Medulla oblongata (tissue), 1 donor: Measurements from ENCODE around the gene ACTR3C.
A peak's percentile ranks its signal among the peaks of the same experiment; 100 is the strongest.
"Not testable (repeated sequence)": the region's sequence is repeated elsewhere in the genome, so short reads cannot be mapped to it uniquely, and the experiment has no call there.

Source experiments
- DNase-seq: peaks from one replicate; pipeline ENCODE4 v3.0.0-alpha.2; 2015; ENCODE audit errors: extremely low spot score

ACTR3C gene

DNA sequence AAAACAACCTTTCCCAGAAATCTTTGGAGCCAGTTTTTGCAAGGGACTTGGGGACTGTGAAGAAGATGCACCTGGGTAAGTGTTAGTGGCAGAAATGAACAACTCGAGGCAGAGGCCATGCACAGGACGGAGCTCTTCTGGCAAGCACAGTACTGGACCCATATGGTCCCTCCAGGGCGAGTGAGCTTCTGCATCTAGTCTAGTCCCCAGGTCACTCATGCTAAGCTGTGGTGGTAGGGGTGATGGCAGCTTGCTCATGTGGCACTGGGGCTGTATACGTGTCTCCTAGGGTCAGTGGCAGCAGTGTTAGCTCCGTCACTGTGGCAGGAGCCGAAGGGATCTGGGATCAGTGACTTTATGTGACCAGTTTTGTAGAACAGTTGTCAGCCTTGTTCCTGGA, 9.5 kb downstream of the ACTR3C start:
- no peak for DNase-seq

DNA sequence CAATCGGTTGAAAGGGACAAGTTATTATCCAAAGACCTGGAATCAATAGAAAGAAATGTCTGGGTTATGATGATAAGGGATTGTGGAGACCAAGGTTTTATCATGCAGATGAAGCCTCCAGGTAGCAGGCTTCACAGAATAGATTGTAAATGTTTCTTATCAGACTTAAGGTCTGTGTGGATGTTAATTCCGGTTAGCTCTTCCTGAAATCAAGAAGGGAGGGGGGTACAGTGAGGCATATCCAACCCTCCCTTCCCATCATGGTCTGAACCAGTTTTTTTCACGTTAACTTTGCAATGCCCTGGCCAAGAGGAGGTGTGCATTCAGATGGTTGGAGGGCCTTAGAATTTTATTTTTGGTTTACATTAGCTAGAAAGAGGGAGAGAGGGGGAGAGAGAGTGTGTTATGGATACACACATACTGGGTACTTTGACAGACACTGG, 10.0 kb downstream of the ACTR3C start:
- DNase-seq: no peak

DNA sequence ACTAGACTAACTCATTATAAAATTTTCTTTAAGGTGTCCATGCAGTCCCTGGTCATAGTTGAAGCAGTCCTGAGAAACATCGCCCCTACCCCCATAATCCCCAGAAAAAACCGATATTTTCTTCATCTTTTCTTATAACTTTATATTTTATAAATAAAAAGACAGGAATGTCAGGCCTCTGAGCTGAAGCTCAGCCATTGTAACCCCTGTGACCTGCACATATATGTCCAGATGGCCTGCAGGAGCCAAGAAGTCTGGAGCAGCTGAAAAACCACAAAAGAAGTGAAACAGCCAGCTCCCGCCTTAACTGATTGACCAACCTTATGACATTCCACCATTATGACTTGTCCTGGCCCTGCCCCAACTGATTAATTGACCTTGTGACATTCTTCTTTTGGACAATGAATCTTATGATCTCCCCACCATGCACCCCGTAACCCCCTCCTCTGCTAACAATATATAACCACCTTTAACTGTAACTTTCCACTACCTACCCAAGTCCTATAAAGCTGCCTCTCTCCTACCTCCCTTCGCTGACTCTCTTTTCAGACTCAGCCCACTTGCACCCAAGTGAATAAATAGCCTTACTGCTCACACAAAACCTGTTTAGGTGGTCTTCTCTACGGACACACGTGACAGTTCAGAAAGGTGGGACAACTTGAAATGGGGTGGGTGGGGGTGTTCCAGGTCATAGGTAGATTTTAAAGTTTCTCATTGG, 10.5 kb downstream of the ACTR3C start:
- not testable (repeated sequence) for DNase-seq

DNA sequence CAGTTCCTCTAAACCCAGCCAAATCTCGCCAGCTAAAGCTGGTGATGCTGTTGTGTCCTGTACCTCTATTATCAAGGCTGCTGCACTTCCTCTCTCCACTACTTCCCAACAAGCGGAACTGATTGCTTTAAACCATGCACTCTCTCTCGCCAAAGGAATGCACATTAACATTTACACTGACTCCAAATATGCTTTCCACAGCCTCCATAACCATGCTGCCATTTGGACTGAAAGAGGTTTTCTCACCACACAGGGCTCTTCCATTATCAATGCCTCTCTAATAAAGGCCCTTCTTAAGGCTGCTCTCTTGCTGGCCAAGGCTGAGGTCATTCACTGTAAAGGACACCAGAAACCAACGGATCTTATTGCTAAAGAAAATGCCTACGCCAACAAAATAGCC, 11.6 kb downstream of the ACTR3C start:
- no peak for DNase-seq

DNA sequence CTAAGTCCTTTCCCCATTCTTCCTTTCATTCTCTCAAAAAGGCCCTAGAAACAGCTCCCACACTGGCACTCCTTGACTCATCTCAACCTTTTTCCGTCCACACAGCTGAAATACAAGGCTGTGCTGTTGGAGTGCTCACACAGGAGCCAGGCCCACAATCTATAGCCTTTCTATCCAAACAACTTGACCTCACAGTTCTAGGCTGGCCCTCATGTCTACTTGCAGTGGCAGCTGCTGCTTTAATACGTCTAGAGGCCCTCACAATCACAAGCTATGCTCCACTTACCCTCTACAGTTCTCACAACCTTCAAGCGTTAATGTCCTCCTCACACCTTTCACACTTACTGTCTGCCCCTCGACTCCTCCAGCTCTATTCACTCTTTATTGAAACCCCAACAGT, 12.2 kb downstream of the ACTR3C start:
- DNase-seq: no peak

DNA sequence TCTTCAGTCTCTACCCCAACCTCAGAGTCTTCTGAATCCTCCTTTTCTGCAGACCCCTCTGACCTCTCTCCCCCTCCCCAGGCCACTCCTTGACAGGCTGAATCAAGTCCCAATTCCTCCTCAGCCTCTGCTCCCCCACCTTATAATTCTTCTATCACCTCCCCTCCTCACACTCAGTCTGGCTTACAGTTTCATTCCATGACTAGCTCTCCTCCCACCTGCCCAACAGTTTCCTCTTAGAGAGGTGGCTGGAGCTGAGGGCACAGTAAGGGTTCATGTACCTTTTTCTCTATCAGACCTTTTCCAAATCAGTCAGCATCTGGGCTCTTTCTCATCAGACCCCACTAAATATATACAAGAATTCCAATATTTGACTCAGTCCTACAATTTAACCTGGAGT, 14.8 kb downstream of the ACTR3C start:
- DNase-seq: no peak

DNA sequence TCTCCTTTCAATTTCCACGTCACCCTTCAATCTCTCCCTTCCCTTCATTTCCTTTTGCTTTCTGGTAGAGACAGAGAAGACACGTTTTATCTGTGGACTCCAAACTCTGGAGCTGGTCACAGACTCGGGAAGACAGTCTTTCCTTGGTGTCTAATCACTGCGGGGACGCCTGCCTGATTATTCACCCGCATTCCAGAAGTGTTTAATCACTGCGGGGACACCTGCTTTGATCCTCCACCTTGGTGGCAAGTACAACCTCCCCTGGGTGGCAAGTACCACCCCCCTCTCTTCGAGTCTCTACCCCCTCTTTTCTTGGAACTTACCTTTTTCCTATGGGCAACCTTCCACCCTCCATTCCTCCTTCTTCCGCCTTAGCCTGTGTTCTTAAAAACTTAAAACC, 15.4 kb downstream of the ACTR3C start:
- no peak for DNase-seq

DNA sequence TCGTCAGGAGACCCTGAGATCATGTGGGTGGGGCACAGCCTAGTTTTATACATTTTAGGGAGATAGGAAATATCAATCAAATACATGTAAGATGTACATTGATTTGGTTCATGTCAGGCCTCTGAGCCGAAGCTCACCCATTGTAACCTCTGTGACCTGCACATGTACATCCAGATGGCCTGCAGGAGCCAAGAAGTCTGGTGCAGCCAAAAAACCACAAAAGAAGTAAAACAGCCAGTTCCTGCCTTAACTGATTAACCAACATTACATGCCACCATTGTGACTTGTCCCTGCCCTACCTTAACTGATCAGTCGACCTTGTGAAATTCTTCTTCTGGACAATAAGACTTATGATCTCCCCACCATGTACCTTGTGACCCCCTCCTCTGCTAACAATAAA, 16.2 kb downstream of the ACTR3C start:
- DNase-seq: no peak

DNA sequence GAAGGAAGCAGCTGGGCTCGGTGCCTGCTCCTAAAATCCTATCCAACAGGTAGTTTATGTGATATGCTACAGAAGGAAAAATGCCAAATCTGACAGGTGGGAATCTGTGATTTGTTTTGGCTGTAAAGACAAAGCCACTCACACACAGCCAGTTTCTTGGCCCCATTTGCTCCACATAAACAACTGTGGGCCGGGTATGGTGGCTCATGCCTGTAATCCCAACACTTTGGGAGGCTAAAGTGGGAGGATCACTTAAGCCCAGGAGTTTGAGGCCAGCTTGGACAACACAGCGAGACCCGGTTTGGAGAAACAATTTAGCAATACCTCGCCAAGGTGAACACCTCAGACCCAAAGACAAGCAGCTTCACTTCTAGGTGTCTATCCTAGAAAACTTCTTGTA, 17.0 kb downstream of the ACTR3C start:
- not testable (repeated sequence) for DNase-seq

DNA sequence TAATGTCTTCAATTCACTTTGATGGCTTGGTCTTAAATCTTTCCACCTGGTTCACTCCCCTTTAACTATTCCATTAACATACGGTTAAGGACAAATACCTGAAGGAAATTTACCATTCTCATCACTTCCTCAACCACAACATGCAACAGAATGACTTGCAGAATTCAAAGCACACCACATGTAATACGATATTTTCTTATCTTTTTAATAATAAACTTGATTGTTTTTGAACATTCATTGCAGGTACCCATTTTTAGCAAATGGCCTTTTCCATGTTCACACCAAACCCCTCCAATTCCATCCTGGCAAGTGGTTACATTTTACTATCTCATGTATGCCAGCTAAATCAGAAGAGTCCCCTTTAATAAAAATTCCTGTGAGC, 17.5 kb downstream of the ACTR3C start:
- not testable (repeated sequence) for DNase-seq

DNA sequence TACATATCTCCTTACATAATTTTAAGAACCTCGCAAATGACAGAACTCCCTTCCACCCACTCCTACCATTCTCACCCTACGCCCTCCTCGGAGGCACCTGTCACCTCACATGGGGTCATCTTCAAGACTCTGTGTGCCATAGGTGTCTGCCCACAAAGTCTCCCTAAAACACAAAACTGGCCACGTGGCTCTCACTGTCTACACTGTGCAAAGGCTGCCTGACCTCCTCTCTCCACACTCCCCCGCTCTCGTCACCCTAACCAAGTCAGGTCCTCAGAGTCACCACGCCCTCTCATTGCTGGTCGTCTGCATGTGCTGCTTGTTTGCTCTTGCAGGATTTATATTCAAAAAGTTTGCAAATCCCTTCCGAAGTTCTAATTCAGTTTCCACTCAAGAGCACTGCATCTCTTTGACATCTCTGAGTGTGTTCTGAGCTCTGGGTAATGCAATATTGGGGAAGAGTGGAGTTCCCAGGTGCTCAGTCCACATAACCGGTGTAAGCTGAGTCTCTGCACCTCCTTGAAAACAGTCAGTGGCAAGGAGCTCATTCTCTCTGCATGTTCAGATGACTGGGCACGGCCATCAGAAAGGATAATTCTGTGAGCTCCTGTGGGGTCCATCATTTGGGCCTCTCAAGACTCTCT, 18.0 kb downstream of the ACTR3C start:
- DNase-seq: not testable (repeated sequence)

DNA sequence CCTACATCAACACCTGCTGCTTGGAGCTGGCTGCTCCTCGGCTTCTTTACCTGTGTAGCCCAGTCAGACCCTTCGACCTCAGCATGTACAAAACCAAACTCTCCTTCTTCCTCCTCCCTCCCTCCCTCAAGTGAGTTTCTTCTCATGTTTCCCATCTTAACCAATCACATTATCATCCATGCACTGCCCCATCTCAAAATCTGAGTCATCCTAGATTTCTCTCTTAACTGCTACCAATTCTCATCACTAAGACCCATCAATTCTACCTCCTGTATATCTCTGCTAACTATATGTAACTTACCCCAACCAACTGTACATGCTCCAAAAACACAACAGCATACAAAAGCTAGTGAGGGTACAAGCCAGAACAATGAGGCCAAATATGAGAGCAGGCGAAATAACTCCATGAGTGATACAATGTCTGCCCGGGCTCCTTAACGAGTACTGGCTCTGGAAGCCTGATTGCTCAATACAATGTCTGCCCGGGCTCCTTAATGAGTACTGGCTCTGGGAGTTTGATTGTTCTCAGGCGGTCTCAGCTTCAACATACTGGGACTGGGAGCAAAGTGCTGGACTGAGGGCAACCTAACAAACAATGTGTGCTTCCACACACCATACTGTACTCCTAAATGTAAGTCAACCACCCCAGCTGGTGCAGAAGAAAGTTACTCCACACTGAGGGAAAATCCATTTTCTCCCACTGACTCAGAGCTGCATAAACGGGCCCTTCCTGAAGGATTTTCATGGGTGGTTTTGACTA, 18.7 kb downstream of the ACTR3C start:
- DNase-seq: not testable (repeated sequence)

DNA sequence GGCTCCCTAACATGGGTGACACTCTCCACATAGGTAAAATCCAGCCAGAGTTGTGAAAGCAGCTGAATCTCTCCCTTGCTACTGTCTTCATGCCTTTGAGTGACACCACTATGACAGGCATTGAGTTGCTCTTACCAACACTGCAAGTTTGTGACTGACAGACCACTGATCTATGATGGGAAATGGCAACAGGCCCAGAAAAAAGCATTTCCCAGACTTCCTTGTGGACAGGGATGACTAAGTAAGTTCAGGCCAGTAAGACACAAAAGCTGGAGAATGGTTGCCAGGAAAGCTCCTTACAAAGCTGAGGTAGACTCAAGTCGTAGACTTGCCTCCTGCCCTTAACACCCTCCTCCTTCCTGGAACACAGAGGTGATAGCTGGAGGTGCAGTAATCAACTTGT, 20.4 kb downstream of the ACTR3C start:
- not testable (repeated sequence) for DNase-seq

DNA sequence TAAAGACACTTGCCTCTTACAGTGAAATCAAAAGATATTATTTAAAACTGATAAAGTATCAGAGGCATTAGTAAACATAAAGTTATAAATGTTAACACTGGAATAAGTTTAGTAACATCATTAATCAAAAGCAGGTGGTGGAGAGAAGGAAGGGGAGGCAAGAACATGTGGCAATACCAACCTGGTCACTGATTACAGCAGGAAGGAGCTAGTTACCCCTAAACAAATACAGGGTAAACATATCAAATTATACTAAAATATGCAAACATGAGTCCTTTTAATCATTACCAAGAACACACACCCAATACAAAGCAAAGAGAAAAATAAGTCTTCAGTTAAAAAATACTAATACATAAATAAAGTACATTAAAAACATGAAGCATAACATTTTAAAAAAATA, 25.4 kb downstream of the ACTR3C start:
- not testable (repeated sequence) for DNase-seq

DNA sequence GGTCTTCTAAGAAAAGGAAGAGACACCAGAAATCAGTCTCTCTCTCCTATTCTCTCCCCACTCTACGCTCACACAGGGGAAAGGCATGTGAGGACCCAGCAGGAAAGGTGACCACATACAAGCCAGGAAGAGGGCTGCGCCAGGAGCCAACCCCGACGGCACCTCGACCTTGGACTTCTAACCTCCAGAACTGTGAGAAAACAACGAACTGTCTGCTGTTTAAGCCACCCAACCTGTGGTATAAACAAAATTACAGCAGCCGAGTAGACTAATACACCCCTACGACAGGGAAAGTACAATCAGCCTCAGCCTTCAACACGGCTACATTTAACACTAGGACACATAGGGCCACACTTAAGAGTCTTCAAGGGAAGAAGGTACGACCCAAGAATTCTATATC, 26.5 kb downstream of the ACTR3C start:
- DNase-seq: not testable (repeated sequence)

DNA sequence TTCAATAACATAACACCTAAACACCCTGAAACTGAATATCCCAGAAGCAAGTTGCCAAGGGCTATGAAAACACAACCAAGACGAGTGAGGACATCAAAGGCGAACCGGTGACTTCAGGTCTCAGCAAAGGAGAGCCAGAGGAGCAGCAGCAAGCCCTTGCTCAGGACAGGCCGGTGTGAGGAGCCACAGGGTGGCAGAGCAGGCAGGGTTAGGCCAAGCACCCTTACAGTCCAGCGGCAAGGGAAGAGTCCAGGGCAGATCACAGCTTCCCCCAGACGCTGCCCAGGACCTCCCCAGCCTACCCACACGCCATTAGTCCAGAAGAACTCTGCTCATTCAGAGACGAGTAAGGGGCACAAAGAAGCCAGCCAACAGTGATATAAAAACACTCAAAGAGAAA, 27.7 kb downstream of the ACTR3C start:
- not testable (repeated sequence) for DNase-seq

DNA sequence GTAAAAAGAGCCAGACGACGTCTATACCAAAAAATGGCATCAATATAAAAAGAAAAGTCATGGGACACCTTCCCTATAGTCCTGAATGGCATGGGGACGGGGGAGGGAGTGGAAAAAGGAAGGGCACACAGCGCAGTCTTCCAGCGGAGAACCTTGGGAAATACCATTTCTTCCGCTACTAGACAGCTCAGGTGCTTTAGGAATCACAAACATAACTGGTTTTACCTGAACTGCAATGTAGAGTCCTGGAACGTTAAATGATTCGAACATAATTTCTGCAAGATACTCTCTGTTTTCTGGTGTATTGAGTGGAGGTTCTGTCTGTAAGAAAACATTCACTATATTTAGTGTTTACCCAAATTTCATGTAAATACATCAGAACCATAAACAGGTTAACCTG, 28.3 kb downstream of the ACTR3C start:
- not testable (repeated sequence) for DNase-seq

DNA sequence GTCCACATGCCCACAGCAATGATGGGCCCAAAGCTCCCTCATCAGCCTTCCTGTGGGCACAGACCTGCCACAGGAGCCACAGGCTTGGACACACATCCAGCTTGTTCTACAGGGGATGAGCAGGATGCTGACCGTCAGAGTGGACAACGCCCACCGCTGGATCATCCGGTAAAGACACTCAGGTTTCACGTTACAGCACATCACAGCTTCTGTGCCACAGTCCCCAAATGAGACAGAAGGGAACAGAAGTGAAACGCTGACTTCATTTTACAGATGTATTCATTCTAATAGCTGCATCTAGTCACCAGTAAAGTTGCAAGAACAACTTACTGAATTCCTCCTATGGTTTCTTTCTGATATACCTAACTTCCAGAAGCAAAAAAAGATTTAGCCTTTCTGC, 33.0 kb downstream of the ACTR3C start:
- DNase-seq: not testable (repeated sequence)

DNA sequence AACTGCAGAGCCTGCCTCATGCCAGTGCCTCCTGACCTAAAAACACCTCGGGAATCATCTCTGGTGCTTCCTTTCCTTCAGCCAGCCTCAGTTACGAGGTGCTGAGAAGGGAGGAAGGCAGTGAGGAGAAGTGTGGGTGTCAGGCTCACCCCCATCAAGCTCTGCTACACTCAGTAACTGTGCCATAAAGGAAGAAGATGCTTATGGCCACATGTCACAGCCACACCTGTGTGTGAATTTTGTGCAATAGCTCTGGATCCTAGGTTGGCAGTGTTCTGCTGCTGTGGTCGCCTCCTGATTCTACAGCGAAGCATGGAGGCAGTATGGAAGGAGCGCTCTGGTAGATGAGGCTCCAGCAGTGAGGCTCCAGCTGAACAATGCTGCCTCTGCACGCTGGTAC, 34.5 kb downstream of the ACTR3C start:
- DNase-seq: not testable (repeated sequence)

DNA sequence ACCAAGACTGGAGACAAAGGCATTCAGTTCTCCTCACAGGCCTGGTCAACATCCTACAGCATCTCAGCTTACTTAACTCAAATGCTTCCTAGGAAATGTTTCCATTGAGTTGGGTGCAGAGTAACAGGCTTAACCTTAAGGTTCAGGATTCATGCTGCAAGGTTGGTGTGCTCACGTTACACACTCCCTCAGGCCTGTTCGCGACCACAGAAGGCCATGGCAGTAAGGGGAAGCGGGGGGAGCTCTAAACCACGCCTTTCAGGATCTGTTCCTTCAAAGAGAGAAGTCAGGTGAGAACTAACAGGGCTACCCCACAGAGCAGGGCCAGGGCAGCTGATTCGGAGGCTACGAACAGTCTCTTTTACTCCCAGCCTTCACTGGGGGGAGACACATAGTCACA, 35.5 kb downstream of the ACTR3C start:
- DNase-seq: not testable (repeated sequence)

DNA sequence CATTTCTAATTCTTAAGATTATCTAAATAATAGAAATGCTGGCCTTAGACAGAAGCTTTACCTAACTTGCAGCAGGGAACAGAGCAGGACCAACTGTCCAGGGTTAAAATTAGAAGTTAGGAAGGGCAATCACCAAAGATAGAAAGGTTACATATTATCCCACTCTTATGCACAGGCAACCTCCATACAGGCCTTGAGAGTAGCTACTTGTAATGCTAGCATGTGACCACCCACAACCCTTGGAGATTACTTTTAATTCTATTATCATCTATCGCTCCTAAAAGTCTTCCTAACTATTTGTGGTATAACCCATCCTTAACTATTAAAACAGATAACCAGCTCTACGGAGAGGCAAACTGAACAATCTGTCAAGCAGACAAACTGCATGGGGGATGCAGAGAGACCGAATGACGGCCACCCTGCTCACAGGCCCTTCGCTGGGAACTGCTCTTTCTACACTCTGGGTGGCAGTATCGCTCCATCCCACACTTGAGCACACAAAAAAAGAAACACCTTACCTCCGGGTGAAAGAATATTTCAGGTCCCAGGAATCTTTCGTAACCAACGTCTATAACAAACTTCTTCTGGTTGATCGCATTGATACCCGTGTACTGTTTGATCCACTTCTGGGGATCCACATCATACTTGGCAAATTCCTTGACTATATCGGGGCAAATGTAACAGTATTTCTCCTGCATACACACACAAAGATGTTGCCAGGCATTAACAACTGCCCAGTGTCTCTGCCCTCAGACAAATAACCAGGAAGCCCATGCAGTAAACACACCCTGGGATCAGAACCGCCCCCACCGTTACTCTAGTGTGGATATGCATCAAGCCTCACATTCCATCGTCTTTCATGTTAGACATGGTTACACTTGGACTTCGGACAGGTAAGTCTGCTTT, 37.2 kb downstream of the ACTR3C start:
- peak; percentile 30 for DNase-seq

DNA sequence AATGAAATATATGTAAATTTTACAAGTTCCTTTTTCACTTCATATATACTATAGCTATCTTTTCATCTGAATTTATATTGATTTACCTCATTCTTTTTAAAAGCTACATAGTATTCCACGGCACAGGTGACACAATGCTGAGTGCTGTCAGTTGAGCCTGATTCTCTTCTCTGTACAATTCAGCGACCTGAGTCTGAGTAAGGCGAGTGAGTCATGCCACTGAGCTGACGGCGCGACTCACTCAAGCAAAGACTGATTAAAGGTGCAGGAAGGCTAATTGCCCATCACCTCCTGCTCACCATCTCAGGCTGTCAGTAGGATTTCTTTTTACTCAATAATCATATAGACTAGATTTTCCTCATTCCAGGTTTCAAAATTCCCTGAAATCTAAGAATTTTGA, 39.7 kb downstream of the ACTR3C start:
- DNase-seq: not testable (repeated sequence)
